Muscle layer of colon (tissue), 2 donors: Measurements from ENCODE around the gene TBC1D22A.

Experiments
- H3K27ac ChIP-seq: one replicate; pipeline ENCODE4 v1.7.0; 2013; ENCODE audit warnings: low read depth, mild to moderate bottlenecking, low read length, moderate library complexity
- H3K27me3 ChIP-seq, 2 donors: one replicate each; pipeline ENCODE4 v1.7.0; 2013; ENCODE audit warnings: low read length in 2 of 2, mild to moderate bottlenecking in 2 of 2; ENCODE audit not compliant: insufficient read depth in 2 of 2, control insufficient read depth in 1 of 2
- H3K36me3 ChIP-seq: one replicate; pipeline ENCODE4 v1.7.0; 2013; ENCODE audit warnings: mild to moderate bottlenecking, low read length; ENCODE audit not compliant: insufficient read depth
- H3K4me1 ChIP-seq: one replicate; pipeline ENCODE4 v1.7.0; 2013; ENCODE audit warnings: mild to moderate bottlenecking, low read length; ENCODE audit not compliant: insufficient read depth
- H3K4me3 ChIP-seq, 2 donors: one replicate each; pipeline ENCODE4 v1.7.0; 2013; ENCODE audit warnings: low read length in 2 of 2, low read depth in 1 of 2, mild to moderate bottlenecking in 1 of 2, moderate library complexity in 1 of 2
- H3K9ac ChIP-seq: one replicate; pipeline ENCODE4 v1.7.0; 2013; ENCODE audit warnings: low read length
- H3K9me3 ChIP-seq: one replicate; pipeline ENCODE4 v1.7.0; 2013; ENCODE audit warnings: mild to moderate bottlenecking, low read length
- donor health status: abdominal sarcoma.
- donor health status: Adenocarcinoma of cecum.

The TBC1D22A gene

DNA sequence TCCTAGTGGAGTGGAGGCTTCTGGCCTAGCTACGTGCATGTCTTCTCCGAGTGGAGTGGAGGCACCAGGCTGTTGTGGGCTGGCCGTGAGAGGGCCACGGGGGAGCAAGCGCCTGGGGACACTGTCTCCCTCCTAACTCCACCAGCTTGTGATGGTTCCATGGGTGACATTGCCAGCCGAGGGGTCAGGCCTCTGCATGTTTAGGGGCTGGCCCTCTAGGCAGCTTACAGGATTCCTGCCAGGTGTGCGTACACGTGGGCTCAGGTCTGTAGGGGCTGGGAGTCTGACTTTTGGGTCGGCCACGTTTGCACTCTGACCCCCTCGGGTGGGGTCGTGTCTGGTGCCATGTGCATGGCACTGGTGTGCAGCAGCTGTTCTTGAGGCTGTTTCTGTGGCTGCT is 31.6 kb downstream of the TBC1D22A start:
- Histone ChIP-seq H3K27me3 (no peaks in the 10 kb centered on the region), H3K36me3 (peaks cover 25% of the 10 kb centered on the region), H3K4me1 (peaks cover 6% of the 10 kb centered on the region), H3K4me3 (no peak overlapping the region), H3K9me3 (no peaks in the 10 kb centered on the region), H3K27ac (no peak overlapping the region), H3K9ac (no peak overlapping the region)

DNA sequence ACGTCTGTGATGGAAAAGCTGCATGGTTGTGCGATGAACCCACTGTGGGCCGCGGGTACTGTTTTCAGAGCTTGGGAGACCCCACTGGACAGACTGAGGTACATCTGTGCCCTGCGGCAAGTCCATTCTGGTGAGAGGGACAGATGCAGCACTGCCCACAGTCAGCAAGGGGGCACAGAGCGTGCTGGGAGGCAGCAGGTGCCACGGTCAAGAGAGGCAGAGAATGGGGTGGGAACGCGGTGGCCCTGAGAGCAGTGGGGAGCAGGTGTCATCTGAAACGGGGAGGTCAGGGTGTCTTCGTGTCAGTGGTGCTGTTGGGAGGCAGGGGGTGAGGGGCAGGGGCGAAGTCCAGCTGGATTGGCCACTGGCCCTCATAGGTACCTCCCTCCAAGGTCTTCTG is 32.0 kb downstream of the TBC1D22A start:
- peaks cover 6% of the 10 kb centered on the region for H3K4me1 ChIP-seq

DNA sequence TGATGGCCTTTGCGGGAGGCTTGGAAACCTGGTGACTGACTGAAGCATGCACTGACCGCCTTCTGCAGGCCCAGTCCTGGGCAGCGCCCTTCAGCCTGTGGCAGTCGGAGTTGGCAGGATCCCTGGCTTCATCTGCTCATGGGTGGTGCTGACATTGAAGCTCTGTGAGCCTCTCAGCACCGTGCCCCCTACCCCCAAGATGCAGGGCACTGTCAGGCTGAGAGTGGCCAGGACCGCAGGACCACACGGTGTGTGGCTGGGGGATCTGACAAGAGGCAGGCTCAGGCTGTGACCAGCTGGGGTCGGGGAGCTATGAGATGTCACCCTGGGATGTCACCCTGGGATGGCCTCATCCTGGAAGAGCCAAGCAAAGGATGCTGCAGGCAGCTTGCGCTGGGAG is 32.7 kb downstream of the TBC1D22A start:
- H3K9ac ChIP-seq: no peak overlapping the region
- peaks cover 6% of the 10 kb centered on the region for H3K4me1 ChIP-seq
- H3K9me3 ChIP-seq: no peaks in the 10 kb centered on the region
- no peak overlapping the region for H3K4me3 ChIP-seq
- no peak overlapping the region for H3K27ac ChIP-seq
- H3K27me3 ChIP-seq: no peaks in the 10 kb centered on the region
- peaks cover 35% of the 10 kb centered on the region for H3K36me3 ChIP-seq

More for the DNA sequence above, 32.0 kb downstream of the TBC1D22A start:
- no peak overlapping the region for H3K4me3 ChIP-seq
- no peak overlapping the region for H3K9ac ChIP-seq
- no peaks in the 10 kb centered on the region for H3K9me3 ChIP-seq
- peaks cover 28% of the 10 kb centered on the region for H3K36me3 ChIP-seq
- no peak overlapping the region for H3K27ac ChIP-seq
- no peaks in the 10 kb centered on the region for H3K27me3 ChIP-seq

DNA sequence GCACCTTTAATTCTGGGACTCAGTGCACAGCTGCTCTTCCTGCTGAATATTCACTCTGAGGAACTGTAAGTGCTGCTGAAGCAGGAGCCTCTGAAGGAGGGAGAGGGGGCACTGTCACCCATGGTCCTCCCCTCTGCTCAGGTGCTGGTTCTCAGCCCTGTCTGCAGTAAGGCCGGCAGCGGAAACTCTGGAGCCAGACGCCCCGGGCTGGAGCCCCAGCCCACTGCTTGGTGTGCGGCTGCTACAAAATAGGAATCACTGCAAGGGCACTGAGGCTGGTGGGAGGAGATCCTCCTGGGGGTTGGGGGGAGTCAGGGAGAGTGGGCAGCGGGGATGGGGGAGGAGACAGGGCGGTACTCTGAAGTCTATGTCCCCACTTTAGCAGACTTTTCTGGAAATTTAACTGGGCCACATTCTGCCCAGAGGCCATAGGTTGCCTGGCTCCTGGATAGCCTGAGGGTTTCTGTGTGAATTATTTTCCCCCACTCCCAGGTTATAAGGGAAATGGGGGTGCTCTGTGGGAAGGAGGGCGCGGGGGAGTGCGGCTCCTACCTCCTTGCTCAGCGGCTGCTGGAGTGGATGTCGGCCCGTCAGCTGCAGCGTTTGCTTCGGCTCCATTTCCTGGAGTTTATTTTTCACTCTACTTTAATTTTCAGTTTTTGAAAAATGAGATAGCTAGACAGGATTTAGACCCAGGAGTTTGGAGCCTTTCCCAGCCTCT is 33.6 kb downstream of the TBC1D22A start:
- no peak overlapping the region for H3K4me3 ChIP-seq
- peaks cover 6% of the 10 kb centered on the region for H3K4me1 ChIP-seq
- no peak overlapping the region for H3K27ac ChIP-seq
- no peaks in the 10 kb centered on the region for H3K27me3 ChIP-seq
- H3K9ac ChIP-seq: no peak overlapping the region
- peaks cover 37% of the 10 kb centered on the region for H3K36me3 ChIP-seq
- H3K9me3 ChIP-seq: no peaks in the 10 kb centered on the region

DNA sequence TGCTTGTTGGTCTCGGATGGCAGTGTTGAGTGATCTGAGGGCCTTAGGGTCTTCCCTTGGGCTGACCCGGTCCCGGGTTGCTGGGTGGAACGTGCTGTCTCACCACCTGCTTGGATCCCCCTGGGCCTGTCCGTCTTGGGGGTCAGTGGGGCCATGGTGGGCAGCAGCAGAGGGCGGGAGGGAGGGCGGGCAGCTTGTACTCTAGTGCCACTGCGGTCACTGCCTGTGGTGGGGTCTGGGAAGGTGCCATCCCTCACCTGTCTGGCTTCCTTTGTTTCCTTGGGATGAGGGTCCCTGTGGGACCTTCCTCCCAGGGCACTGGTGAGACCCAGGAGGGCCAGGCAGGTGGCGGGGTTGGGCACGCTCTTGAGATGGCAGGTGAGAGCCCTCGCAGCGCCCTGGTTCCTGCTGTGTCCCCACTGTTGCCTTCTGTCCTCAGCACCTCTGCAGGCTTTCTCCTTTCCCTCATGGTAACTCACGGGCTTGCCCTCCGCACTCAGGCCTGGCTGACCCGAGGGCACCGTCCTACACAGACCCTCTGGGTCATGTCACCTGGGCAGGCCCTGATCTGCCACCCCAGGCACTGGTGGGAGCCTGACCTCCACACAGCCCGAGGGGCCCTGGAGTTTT is 34.2 kb downstream of the TBC1D22A start:
- peaks cover 6% of the 10 kb centered on the region for H3K4me1 ChIP-seq
- H3K36me3 ChIP-seq: peaks cover 37% of the 10 kb centered on the region

DNA sequence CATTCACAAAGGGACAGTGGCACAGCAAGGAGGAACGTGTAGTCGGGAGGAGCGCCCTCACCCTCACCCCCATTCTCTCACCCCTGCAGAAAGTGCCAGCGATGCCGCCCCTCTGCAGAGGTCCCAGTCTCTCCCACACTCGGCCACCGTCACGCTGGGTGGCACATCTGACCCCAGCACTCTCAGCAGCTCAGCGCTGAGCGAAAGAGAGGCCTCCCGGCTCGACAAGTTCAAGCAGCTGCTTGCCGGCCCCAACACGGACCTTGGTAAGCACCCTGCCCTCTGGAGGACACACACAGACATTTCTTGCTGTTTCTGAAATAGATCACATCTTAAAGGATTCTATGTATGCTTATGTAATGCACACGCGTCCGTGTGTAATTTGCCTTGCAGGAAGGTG is 34.9 kb downstream of the TBC1D22A start:
- peaks cover 37% of the 10 kb centered on the region for H3K36me3 ChIP-seq
- peaks cover 6% of the 10 kb centered on the region for H3K4me1 ChIP-seq
- no peak overlapping the region for H3K27ac ChIP-seq
- no peaks in the 10 kb centered on the region for H3K27me3 ChIP-seq
- H3K4me3 ChIP-seq: no peak overlapping the region
- H3K9ac ChIP-seq: no peak overlapping the region
- H3K9me3 ChIP-seq: no peaks in the 10 kb centered on the region

More for the DNA sequence above, 34.2 kb downstream of the TBC1D22A start:
- no peaks in the 10 kb centered on the region for H3K27me3 ChIP-seq
- no peak overlapping the region for H3K9ac ChIP-seq
- no peaks in the 10 kb centered on the region for H3K9me3 ChIP-seq
- no peak overlapping the region for H3K4me3 ChIP-seq
- H3K27ac ChIP-seq: no peak overlapping the region

DNA sequence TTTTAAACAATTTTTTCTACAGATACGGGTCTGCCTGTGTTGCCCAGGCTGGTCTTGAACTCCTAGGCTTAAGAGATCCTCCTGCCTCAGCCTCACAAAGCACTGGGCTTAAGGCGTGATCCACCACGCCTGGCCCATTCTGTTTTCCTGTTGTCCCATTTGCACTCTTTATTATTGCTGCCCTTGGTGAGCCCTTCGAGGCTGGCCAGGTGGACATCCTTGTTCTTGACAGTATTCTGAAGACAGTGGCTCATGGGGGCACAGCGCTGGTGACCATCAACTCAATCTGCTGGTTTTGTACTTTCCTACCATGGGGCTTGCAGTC is 35.6 kb downstream of the TBC1D22A start:
- Histone ChIP-seq H3K27ac (no peak overlapping the region), H3K36me3 (peaks cover 37% of the 10 kb centered on the region), H3K4me1 (peaks cover 6% of the 10 kb centered on the region), H3K9ac (no peak overlapping the region), H3K9me3 (no peaks in the 10 kb centered on the region), H3K4me3 (no peak overlapping the region), H3K27me3 (no peaks in the 10 kb centered on the region)

DNA sequence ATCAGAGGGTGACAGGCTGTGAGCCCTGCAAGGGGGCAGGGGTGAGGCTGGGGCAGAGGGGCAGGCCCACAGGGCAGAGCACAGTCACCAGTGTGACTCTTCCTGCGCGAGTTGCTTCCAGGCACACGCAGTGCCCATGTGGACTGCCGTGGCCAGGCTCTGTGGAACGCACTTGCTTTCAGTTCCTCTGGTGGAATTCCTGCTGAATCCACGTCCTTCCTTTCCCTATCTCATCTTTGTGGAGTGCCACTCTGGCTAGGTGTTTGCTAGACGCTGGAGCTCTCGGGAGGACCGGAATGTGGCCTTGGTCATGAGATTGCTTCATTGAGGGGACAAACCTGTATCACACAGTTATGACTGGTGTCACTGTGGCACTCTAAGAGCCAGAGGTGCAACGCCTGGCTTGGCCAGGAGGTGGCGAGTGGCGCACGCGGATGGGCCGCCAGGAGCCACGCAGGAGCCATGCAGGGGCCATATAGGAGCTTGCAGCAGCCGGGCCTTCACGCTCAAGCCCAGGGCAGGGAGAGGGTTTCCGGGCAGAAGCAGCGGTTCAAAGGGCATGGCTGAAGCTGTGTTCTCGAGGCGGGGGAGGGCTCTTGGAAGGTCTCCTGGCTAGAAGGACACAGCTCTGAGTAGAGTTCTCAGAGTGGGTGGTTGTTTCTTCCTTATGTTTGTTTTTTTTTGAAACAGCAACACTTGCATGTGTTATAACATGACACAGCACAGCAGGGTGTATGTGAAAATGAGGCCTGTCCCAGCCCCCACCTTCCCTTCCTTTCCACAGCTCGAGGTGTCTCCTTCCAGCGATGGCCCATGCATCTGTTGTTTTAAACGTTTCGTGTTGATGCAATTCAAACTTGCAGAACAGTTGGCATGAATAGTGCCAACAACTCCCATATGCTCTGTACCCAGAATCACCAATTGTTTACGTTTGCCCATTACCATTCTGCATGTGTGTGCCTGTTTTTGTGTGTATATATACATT is 36.2 kb downstream of the TBC1D22A start:
- no peaks in the 10 kb centered on the region for H3K9me3 ChIP-seq
- H3K4me1 ChIP-seq: peaks cover 6% of the 10 kb centered on the region
- no peak overlapping the region for H3K27ac ChIP-seq
- no peak overlapping the region for H3K4me3 ChIP-seq
- H3K27me3 ChIP-seq: no peaks in the 10 kb centered on the region
- peaks cover 31% of the 10 kb centered on the region for H3K36me3 ChIP-seq
- H3K9ac ChIP-seq: no peak overlapping the region

DNA sequence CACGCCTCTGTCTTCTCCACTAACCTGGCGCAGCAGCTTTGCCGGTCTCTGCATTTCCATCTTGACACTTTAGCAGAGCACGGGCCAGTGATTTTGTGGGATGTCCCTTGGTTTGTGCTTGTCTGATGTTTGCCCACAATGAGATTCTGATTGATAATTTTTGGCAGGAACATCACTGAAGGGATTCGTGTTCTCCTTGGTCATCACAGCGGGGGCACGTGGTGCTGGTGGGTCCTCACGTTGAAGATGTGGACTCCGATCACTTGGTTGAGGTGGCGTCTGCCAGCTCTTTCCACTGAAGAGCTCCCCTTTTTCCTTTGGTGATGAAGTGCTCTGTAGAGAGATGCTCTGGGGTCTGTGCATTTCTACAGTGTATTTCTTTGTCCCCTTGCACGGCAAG is 37.2 kb downstream of the TBC1D22A start:
- Histone ChIP-seq H3K9me3 (no peaks in the 10 kb centered on the region), H3K4me1 (peaks cover 6% of the 10 kb centered on the region), H3K4me3 (no peak overlapping the region), H3K9ac (no peak overlapping the region), H3K27ac (no peak overlapping the region), H3K36me3 (peaks cover 23% of the 10 kb centered on the region), H3K27me3 (no peaks in the 10 kb centered on the region)

DNA sequence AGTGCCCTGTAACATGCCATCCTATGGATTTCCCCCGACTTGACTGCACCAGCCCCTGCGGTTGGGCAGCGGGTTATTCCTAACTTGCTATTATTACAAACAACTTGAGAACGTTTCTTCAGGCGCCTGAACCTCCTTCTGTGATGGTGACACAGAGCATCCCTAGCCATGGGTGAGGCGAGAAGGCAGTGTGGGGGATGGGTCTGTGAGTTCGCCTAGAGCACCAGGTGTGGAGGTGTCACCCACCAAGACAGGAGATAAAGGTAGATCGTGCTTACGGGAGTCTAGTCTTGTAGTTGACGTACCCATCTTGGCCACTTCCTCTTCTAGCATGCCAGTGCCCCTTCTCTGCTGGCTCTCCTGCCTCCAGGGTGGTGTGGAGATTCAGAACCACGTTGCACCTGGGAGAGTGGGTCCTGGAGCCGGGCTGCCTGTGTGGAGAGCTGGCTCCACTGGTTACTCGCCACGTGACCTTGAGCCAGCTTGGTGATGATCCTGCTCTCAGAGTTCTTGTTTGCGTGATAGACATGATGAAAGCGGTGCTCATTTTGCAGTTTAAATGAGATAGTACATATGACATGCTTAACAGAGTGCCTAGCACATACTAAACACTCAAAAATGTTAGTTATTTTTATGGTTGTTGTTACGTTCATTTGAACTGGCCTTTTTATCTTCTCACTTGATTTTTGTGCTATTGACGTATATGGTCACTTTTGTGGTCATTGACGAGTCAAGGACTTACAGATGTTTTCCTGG is 37.8 kb downstream of the TBC1D22A start:
- Histone ChIP-seq H3K9me3 (no peaks in the 10 kb centered on the region), H3K27ac (no peak overlapping the region), H3K9ac (no peak overlapping the region), H3K4me1 (peaks cover 6% of the 10 kb centered on the region), H3K4me3 (no peak overlapping the region), H3K36me3 (peaks cover 23% of the 10 kb centered on the region), H3K27me3 (no peaks in the 10 kb centered on the region)

DNA sequence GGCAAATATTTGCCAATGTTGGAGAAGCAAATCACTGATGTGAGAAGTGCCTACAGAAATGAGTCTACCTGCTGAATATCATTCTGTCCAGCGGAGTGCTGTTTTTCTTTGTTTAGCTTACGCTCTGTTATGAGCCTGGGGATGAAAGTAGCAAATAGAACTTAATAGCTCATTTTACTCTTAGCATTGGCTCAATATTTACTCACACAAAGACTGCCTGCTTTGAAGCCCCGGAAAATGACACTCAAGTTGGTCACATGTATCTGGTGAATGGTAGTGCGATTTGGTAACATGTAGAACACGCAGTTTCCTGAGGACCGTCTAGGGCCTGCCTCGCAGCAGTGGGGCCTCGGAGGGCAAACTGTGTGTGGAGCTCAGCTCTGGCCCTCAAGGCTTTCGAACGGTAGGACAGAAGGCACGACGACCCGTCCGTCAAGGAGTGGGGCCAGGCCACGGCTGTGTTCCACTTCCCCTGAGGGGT is 38.9 kb downstream of the TBC1D22A start:
- H3K27me3 ChIP-seq: no peaks in the 10 kb centered on the region
- no peaks in the 10 kb centered on the region for H3K9me3 ChIP-seq
- H3K4me3 ChIP-seq: no peak overlapping the region
- peaks cover 23% of the 10 kb centered on the region for H3K36me3 ChIP-seq
- no peak overlapping the region for H3K27ac ChIP-seq
- no peak overlapping the region for H3K9ac ChIP-seq
- peaks cover 6% of the 10 kb centered on the region for H3K4me1 ChIP-seq
